A549 (cell line): ENCODE results near the gene BABAM2. TPM values are rescaled to one million over a fixed set of nuclear protein-coding genes. Genes with fewer than 3 reads are reported as not detected.

ENCODE experiments used
- ATAC-seq, 2 experiments: fragments of 200-7000 bp in 1 of 2; fragments of >200 bp in 1 of 2; cut with Nextera tagmentation in 1 of 2; cut with Tn5 transposase in 1 of 2; 3 replicates each; pipeline versions ENCODE4 v1.8.0 to v1.9.1; 2018 to 2020; ENCODE audit warnings: mild to moderate bottlenecking in 1 of 2, moderate library complexity in 1 of 2
- CTCF ChIA-PET: fragments of 300-600 bp; sonication (Branson Sonifier 250); formaldehyde crosslinking; extraction: SDS; loops from one replicate; lab custom pipeline; 2021; ENCODE audit warnings: antibody characterized with exemption, inconsistent platforms; lab: Yijun Ruan, JAX
- POLR2A ChIA-PET: fragments of 350-600 bp; formaldehyde crosslinking; extraction: SDS; loops from one replicate; lab custom pipeline; 2021; ENCODE audit warnings: antibody characterized with exemption, inconsistent platforms; lab: Yijun Ruan, JAX
- DNase-seq, 2 experiments: peaks; one replicate each; pipeline versions ENCODE4 v3.0.0 to v3.0.0-alpha.2; 2011 to 2016; ENCODE audit warnings: low read depth in 1 of 2, low spot score in 1 of 2
- FAIRE-seq: peaks from 2 replicates; lab custom pipeline; 2011; peaks lifted over from hg19 to GRCh38; lab: Jason Lieb, UNC
- H3K27ac ChIP-seq, 2 experiments: fragments of >200 bp; sonication (Bioruptor Twin); formaldehyde crosslinking; 3 replicates each; pipeline ENCODE4 v1.5.1; 2016 to 2017
- H3K4me1 ChIP-seq: fragments of >200 bp; sonication (Bioruptor Twin); formaldehyde crosslinking; 3 replicates; pipeline ENCODE4 v1.6.1; 2016
- H3K4me2 ChIP-seq: fragments of >200 bp; sonication (Bioruptor Twin); formaldehyde crosslinking; 3 replicates; pipeline ENCODE4 v1.6.1; 2016
- H3K4me3 ChIP-seq: fragments of >200 bp; sonication (Bioruptor Twin); formaldehyde crosslinking; 3 replicates; pipeline ENCODE4 v1.5.1; 2016
- H3K9me3 ChIP-seq: fragments of >200 bp; sonication (Bioruptor Twin); formaldehyde crosslinking; 3 replicates; pipeline ENCODE4 v1.6.1; 2016
- CBX8 ChIP-seq: fragments of 200-600 bp; sonication (generic); IDR thresholded peaks from 2 replicates; pipeline ENCODE4 v1.6.1; 2016
- CHD2 ChIP-seq: fragments of 150-350 bp; IDR thresholded peaks from 2 replicates; pipeline ENCODE4 v1.6.1; 2014; ENCODE audit warnings: low read length; ENCODE audit not compliant: partially characterized antibody
- EP300 ChIP-seq, 2 experiments: fragments of >200 bp; sonication (Bioruptor Twin); formaldehyde crosslinking; IDR thresholded peaks; 2 replicates in 1 of 2; 3 replicates in 1 of 2; pipeline ENCODE4 v1.6.1; 2016 to 2017
- ESRRA ChIP-seq: fragments of 150-350 bp; IDR thresholded peaks from 2 replicates; pipeline ENCODE4 v1.6.1; 2014; ENCODE audit warnings: mild to moderate bottlenecking, low read length, borderline replicate concordance
- FOXS1 ChIP-seq: fragments of 250-450 bp; sonication (Bioruptor Pico); IDR thresholded peaks from 2 replicates; pipeline ENCODE4 v1.5.0; 2020; ENCODE audit warnings: mild to moderate bottlenecking, moderate library complexity
- HOXA7 ChIP-seq: fragments of 250-450 bp; sonication (Bioruptor Pico); IDR thresholded peaks from 2 replicates; pipeline ENCODE4 v1.5.0; 2020; ENCODE audit warnings: mild to moderate bottlenecking, moderate library complexity
- HOXB5 ChIP-seq: fragments of 250-450 bp; sonication (Bioruptor Pico); IDR thresholded peaks from 2 replicates; pipeline ENCODE4 v1.5.0; 2020; ENCODE audit warnings: mild to moderate bottlenecking, moderate library complexity
- JUNB ChIP-seq: fragments of >200 bp; sonication (Bioruptor Twin); formaldehyde crosslinking; IDR thresholded peaks from 2 replicates; pipeline ENCODE4 v1.6.1; 2016
- KDM1A ChIP-seq: fragments of 200-600 bp; sonication (generic); IDR thresholded peaks from 2 replicates; pipeline ENCODE4 v1.6.1; 2016; ENCODE audit warnings: low read depth, mild to moderate bottlenecking
- MAZ ChIP-seq: fragments of 150-350 bp; IDR thresholded peaks from 2 replicates; pipeline ENCODE4 v1.6.1; 2014; ENCODE audit warnings: antibody characterized with exemption, low read depth, low read length, borderline replicate concordance
- POLR2A ChIP-seq: IDR thresholded peaks from 2 replicates; pipeline ENCODE4 v1.6.1; 2012; ENCODE audit warnings: mild to moderate bottlenecking, low read length
- POLR2AphosphoS2 ChIP-seq: conservative IDR thresholded peaks from 2 replicates; pipeline ENCODE4 v1.6.1; 2012; ENCODE audit warnings: low read length, improper control_type of control experiment, inconsistent platforms
- RAD21 ChIP-seq, 2 experiments: fragments of >200 bp in 1 of 2; sonication (Bioruptor Twin) in 1 of 2; formaldehyde crosslinking in 1 of 2; IDR thresholded peaks in 1 of 2; conservative IDR thresholded peaks in 1 of 2; 2 replicates in 1 of 2; 3 replicates in 1 of 2; pipeline ENCODE4 v1.6.1; 2012 to 2018; ENCODE audit warnings: inconsistent platforms in 1 of 2
- RFX5 ChIP-seq: fragments of 450-650 bp; IDR thresholded peaks from 2 replicates; pipeline ENCODE4 v1.7.1; 2014; ENCODE audit warnings: antibody characterized with exemption, mild to moderate bottlenecking, moderate library complexity
- SMC3 ChIP-seq: fragments of >200 bp; sonication (Bioruptor Twin); formaldehyde crosslinking; IDR thresholded peaks from 3 replicates; pipeline ENCODE4 v1.6.1; 2018; ENCODE audit warnings: inconsistent platforms
- SREBF2 ChIP-seq: fragments of 450-650 bp; IDR thresholded peaks from 2 replicates; pipeline ENCODE4 v1.6.1; 2014; ENCODE audit warnings: mild to moderate bottlenecking, moderate library complexity
- TFCP2L1 ChIP-seq: fragments of 250-450 bp; sonication (Bioruptor Pico); IDR thresholded peaks from 2 replicates; pipeline ENCODE4 v1.5.0; 2021; ENCODE audit warnings: mild to moderate bottlenecking
- ZC3H11A ChIP-seq: fragments of 450-650 bp; IDR thresholded peaks from 2 replicates; pipeline ENCODE4 v1.6.1; 2014; ENCODE audit warnings: antibody characterized with exemption, mild to moderate bottlenecking
- WGBS: methylation state at CpG from one replicate; pipeline ENCODE4 v1.1.6; 2017; ENCODE audit errors: missing lambda C conversion rate; 5-methylcytosine and 5-hydroxymethylcytosine counted together
- polyA plus RNA-seq, 4 experiments: library from polyadenylated mRNA; depleted of rRNA in 3 of 4; stranded (reverse); fragments of >200 nt; fragmentation: RNase III in 1 of 4; extraction: RNeasy Plus Mini Kit Qiagen cat#74134 plus additional on column Dnase treatment in 1 of 4; gene quantifications; 2 replicates in 3 of 4; 3 replicates in 1 of 4; pipeline ENCODE4 v1.2.3, GENCODE V29; 2011 to 2017
- TF ChIP-seq, protein P1 (sequence below): IDR thresholded peaks from 2 replicates; pipeline ENCODE4 v1.6.1; 2012
- TF ChIP-seq, protein P2 (sequence below): fragments of 450-650 bp; IDR thresholded peaks from 2 replicates; pipeline ENCODE4 v1.6.1; 2014; ENCODE audit warnings: antibody characterized with exemption
- TF ChIP-seq, protein P3 (sequence below): fragments of 150-350 bp; IDR thresholded peaks from 2 replicates; pipeline ENCODE4 v1.6.1; 2014; ENCODE audit warnings: low read depth, mild to moderate bottlenecking, low read length
- TF ChIP-seq, protein P4 (sequence below): fragments of >200 bp; sonication (Bioruptor Twin); formaldehyde crosslinking; IDR thresholded peaks from 3 replicates; pipeline ENCODE4 v1.6.1; 2016

Gene BABAM2
- polyA plus RNA-seq, 2 of the 4 experiments (the other 2 are of a cell fraction): 53.7 to 78.4 TPM

DNA sequence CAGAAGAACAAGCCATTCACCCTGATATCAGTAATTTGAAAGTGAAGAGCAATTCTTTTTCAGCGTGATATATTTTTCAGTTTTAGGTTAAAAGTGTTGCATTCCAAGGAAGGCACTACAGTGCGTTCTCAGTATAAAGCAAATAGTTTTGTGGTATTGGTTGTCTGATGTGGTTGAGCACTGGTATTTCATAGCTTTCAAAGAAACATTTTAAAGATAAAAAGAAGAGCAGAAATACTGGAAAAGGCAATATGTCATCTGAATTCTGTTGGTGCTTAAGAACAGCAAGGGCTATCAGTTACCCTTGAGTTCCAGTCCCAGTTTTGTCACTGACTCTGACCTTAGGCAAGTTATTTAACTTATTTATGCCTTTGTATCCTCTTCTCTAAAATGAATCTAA lies 191.6 kb downstream of the BABAM2 start:
- 86% methylated on average over 2 of the region's 2 CpGs for WGBS

DNA sequence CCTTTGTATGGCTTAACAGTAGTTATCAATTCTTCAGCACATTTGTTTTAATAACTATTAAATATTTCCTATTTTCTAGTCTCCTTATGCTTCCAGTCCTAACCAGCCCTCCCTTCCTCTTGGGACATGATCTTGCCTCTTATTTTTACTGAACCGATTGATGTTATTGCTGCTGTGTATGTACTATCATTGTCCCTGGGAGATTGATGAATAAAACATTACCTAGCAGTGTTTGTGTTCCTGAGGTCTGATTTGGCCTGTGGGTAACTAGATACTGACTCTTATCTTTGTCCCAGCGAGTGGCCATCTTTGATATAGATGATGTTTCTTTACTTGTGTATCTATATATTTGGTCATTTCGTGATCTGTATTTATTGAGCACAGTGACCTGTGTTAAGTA lies 192.9 kb downstream of the BABAM2 start:
- ATAC-seq: no peak

More for the DNA sequence above, 191.6 kb downstream of the BABAM2 start:
- ATAC-seq (no peak), DNase-seq (no peak), FAIRE-seq (no peak)
- TF ChIP-seq, protein P1, sequence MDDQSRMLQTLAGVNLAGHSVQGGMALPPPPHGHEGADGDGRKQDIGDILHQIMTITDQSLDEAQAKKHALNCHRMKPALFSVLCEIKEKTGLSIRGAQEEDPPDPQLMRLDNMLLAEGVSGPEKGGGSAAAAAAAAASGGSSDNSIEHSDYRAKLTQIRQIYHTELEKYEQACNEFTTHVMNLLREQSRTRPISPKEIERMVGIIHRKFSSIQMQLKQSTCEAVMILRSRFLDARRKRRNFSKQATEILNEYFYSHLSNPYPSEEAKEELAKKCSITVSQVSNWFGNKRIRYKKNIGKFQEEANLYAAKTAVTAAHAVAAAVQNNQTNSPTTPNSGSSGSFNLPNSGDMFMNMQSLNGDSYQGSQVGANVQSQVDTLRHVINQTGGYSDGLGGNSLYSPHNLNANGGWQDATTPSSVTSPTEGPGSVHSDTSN: no peak
- TF ChIP-seq CHD2 (no peak), FOXS1 (no peak), HOXA7 (CRISPR knock-in tag) (no peak), CBX8 (no peak)
- TF ChIP-seq, protein P2, sequence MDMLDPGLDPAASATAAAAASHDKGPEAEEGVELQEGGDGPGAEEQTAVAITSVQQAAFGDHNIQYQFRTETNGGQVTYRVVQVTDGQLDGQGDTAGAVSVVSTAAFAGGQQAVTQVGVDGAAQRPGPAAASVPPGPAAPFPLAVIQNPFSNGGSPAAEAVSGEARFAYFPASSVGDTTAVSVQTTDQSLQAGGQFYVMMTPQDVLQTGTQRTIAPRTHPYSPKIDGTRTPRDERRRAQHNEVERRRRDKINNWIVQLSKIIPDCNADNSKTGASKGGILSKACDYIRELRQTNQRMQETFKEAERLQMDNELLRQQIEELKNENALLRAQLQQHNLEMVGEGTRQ: no peak
- TF ChIP-seq, protein P3, sequence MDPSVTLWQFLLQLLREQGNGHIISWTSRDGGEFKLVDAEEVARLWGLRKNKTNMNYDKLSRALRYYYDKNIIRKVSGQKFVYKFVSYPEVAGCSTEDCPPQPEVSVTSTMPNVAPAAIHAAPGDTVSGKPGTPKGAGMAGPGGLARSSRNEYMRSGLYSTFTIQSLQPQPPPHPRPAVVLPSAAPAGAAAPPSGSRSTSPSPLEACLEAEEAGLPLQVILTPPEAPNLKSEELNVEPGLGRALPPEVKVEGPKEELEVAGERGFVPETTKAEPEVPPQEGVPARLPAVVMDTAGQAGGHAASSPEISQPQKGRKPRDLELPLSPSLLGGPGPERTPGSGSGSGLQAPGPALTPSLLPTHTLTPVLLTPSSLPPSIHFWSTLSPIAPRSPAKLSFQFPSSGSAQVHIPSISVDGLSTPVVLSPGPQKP: no peak
- Histone ChIP-seq H3K27ac (peak overlapping the region; percentile 0 to 83; a peak in 4 of 6 replicates), H3K4me2 (no peak overlapping the region), H3K4me3 (no peak overlapping the region), H3K9me3 (no peaks in the 10 kb centered on the region), H3K4me1 (peaks cover 72% of the 10 kb centered on the region)
- ChIA-PET CTCF (interaction anchor here (1.4 kb wide), 1 partner anchor 15 kb away, joined by 3 read pairs; no protein-coding TSS in a partner anchor), POLR2A (no interaction called here)

DNA sequence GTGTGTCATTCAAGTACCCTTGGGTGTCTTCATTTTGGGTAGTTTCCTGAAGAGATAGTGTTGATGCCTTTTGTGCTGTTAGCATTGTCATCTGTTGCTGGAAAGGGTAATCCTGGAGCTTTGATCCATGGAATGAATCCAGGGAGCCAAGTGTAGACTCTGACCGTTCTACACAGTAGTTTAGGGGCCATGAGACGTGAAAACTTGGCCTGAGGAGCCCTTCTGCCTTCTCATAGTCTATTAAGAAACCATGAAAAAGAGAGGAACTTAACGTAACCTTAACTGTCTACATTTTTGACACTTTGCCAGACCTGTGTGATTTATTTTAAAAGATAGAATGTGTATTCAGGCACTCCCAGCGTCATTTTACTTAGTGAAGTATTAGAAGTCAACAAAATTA lies 194.0 kb downstream of the BABAM2 start:
- TF ChIP-seq, protein P4, sequence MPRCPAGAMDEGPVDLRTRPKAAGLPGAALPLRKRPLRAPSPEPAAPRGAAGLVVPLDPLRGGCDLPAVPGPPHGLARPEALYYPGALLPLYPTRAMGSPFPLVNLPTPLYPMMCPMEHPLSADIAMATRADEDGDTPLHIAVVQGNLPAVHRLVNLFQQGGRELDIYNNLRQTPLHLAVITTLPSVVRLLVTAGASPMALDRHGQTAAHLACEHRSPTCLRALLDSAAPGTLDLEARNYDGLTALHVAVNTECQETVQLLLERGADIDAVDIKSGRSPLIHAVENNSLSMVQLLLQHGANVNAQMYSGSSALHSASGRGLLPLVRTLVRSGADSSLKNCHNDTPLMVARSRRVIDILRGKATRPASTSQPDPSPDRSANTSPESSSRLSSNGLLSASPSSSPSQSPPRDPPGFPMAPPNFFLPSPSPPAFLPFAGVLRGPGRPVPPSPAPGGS: no peak
- TF ChIP-seq TFCP2L1 (CRISPR knock-in tag) (no peak), RFX5 (peak; percentile 80), ESRRA (no peak), SMC3 (peak; percentile 26; the same call in 1 of the 3 replicates), MAZ (no peak), RAD21 (conservative IDR thresholded peaks at IDR 0.05 in 1 of 2, IDR thresholded peaks at IDR 0.05 in 1 of 2) (0 out of 5 replicates have a peak, but pooled peaks of 1 of the 2 experiments have one; percentile 2), EP300 (IDR thresholded peaks at IDR 0.05) (peak; percentile 7 to 27; a peak in 1 of 5 replicates), HOXB5 (CRISPR knock-in tag) (no peak), JUNB (0 out of 2 replicates have a peak, but pooled peaks have one; percentile 4), POLR2A (no peak), POLR2AphosphoS2 (no peak), ZC3H11A (no peak), KDM1A (no peak)
- Histone ChIP-seq H3K4me1 (peaks cover 67% of the 10 kb centered on the region), H3K27ac (peak overlapping the region; percentile 62 to 83), H3K9me3 (no peaks in the 10 kb centered on the region), H3K4me2 (peak overlapping the region; percentile 75), H3K4me3 (no peak overlapping the region)
- ATAC-seq: peak in 1 of 2 experiments; percentile 69; a peak in 4 of 6 replicates
- WGBS: 16% methylated on average over 4 of the region's 4 CpGs
- peak in 1 of 2 experiments; percentile 68 for DNase-seq
- ChIA-PET POLR2A (no interaction called here), CTCF (interaction anchor here (0.7 kb wide), 1 partner anchor 111 kb away, joined by 3 read pairs; no protein-coding TSS in a partner anchor)
- FAIRE-seq: no peak

More for the DNA sequence above, 192.9 kb downstream of the BABAM2 start:
- peak overlapping the region; percentile 62 to 83; a peak in 4 of 6 replicates for H3K27ac ChIP-seq
- H3K4me2 ChIP-seq: no peak overlapping the region
- POLR2A ChIA-PET: no interaction called here
- CTCF ChIA-PET: interaction anchor here (0.6 kb wide), 1 partner anchor 756 kb away, joined by 3 read pairs; no protein-coding TSS in a partner anchor
- DNase-seq (no peak), FAIRE-seq (no peak)
- TF ChIP-seq EP300 (IDR thresholded peaks at IDR 0.05) (no peak), SREBF2 (no peak), ZC3H11A (no peak)
- 95% methylated on average over 3 of the region's 3 CpGs for WGBS
- H3K9me3 ChIP-seq: no peaks in the 10 kb centered on the region
- peaks cover 67% of the 10 kb centered on the region for H3K4me1 ChIP-seq
- H3K4me3 ChIP-seq: no peak overlapping the region
